ENCODE results near the gene C3orf85. TPM values are rescaled to one million over a fixed set of nuclear protein-coding genes. Genes with fewer than 3 reads are reported as not detected.

C3orf85 gene
- total RNA-seq, 2 experiments from 2014 or later, result not detected

- ChIA-PET CTCF (no interaction called here), POLR2A (no interaction called here)
- no peak for TF ChIP-seq CTCF (IDR thresholded peaks at IDR 0.05)
- Mint-ChIP-seq H3K4me1 (ENCODE audit: low read depth) (no peaks in the 10 kb centered on the region), H3K27ac (no peak overlapping the region), H3K4me3 (no peak overlapping the region), H3K36me3 (ENCODE audit: low read depth) (no peaks in the 10 kb centered on the region), H3K27me3 (peaks cover 12% of the 10 kb centered on the region), H3K9me3 (no peaks in the 10 kb centered on the region)
- Histone ChIP-seq H3K4me3 (ENCODE audit: low read length) (no peak overlapping the region), H3K27ac (ENCODE audit: low read depth in 1 of 2, low read length in 2 of 2) (no peak overlapping the region), H3K27me3 (ENCODE audit: control insufficient read depth in 1 of 2, insufficient read depth in 2 of 2, low read length in 2 of 2) (peaks cover 0 to 4% of the 10 kb centered on the region in 2 experiments), H3K36me3 (ENCODE audit: insufficient read depth, low read length) (no peaks in the 10 kb centered on the region), H3K4me1 (ENCODE audit: insufficient read depth, low read length) (no peaks in the 10 kb centered on the region), H3K9me3 (ENCODE audit: control insufficient read depth in 1 of 2, insufficient read depth in 1 of 2, low read length in 2 of 2) (no peaks in the 10 kb centered on the region)
- DNase-seq (no peak), ATAC-seq (ENCODE audit: poor library complexity) (no peak)
- intact Hi-C loops (cut with DNase I, micrococcal nuclease), result loop anchor here in 1 of 2 experiments (5.0 kb wide), 1 partner anchor 44 kb away; no protein-coding TSS in a partner anchor
Observed at GRCh38 chr3:109177908-109178307, 41.4 kb downstream of the C3orf85 start.

DNA sequence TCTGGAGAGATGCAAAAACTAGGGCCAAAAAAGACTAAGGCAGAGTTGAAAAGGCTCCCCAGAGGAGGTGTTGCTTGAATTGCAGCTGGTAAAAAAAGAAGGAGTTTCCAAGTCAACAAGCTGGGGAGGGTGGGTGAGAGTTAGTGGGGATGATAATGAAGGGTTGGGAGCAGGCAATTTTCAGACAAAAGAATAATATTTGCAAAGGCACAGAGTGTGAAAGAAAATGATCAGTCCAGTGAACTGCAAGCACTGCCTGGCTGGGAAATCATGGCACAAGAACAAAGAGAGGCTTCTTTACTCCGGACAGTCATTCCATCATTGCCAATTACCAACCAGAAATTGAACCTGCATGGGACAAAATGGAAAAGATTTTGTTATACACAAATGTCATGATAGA, 42.2 kb downstream of the C3orf85 start:
- Histone ChIP-seq H3K4me3 (ENCODE audit: low read length) (no peak overlapping the region), H3K36me3 (ENCODE audit: insufficient read depth, low read length) (no peaks in the 10 kb centered on the region), H3K27me3 (ENCODE audit: control insufficient read depth in 1 of 2, insufficient read depth in 2 of 2, low read length in 2 of 2) (peaks cover 0 to 4% of the 10 kb centered on the region in 2 experiments), H3K4me1 (ENCODE audit: insufficient read depth, low read length) (no peaks in the 10 kb centered on the region), H3K27ac (ENCODE audit: low read depth in 1 of 2, low read length in 2 of 2) (no peak overlapping the region), H3K9me3 (ENCODE audit: control insufficient read depth in 1 of 2, insufficient read depth in 1 of 2, low read length in 2 of 2) (no peaks in the 10 kb centered on the region)
- TF ChIP-seq CTCF (IDR thresholded peaks at IDR 0.05), result no peak
- Mint-ChIP-seq H3K27ac (no peak overlapping the region), H3K4me1 (ENCODE audit: low read depth) (no peaks in the 10 kb centered on the region), H3K4me3 (no peak overlapping the region), H3K27me3 (peaks cover 9% of the 10 kb centered on the region), H3K36me3 (ENCODE audit: low read depth) (no peaks in the 10 kb centered on the region), H3K9me3 (no peaks in the 10 kb centered on the region)
- ChIA-PET POLR2A (no interaction called here), CTCF (no interaction called here)
- no peak for DNase-seq
- intact Hi-C loops (cut with DNase I, micrococcal nuclease), result loop anchor here in 1 of 2 experiments (5.0 kb wide), 1 partner anchor 44 kb away; no protein-coding TSS in a partner anchor
- ATAC-seq (ENCODE audit: poor library complexity), result no peak

- Mint-ChIP-seq H3K36me3 (ENCODE audit: low read depth) (no peaks in the 10 kb centered on the region), H3K9me3 (no peaks in the 10 kb centered on the region), H3K4me1 (ENCODE audit: low read depth) (no peaks in the 10 kb centered on the region), H3K27me3 (peaks cover 6% of the 10 kb centered on the region), H3K4me3 (no peak overlapping the region), H3K27ac (no peak overlapping the region)
- no peak for TF ChIP-seq CTCF (IDR thresholded peaks at IDR 0.05)
- no peaks in the 10 kb centered on the region for H3K36me3 ChIP-seq (ENCODE audit: insufficient read depth, low read length)
- H3K9me3 ChIP-seq (ENCODE audit: control insufficient read depth in 1 of 2, insufficient read depth in 1 of 2, low read length in 2 of 2), result no peaks in the 10 kb centered on the region
- ChIA-PET CTCF (no interaction called here), POLR2A (no interaction called here)
- no peaks in the 10 kb centered on the region for H3K4me1 ChIP-seq (ENCODE audit: insufficient read depth, low read length)
- intact Hi-C loops (cut with DNase I, micrococcal nuclease), result no loop called here
- DNase-seq (no peak), ATAC-seq (ENCODE audit: poor library complexity) (no peak)
- H3K4me3 ChIP-seq (ENCODE audit: low read length), result no peak overlapping the region
- H3K27me3 ChIP-seq (ENCODE audit: control insufficient read depth in 1 of 2, insufficient read depth in 2 of 2, low read length in 2 of 2), result no peaks in the 10 kb centered on the region
- no peak overlapping the region for H3K27ac ChIP-seq (ENCODE audit: low read depth in 1 of 2, low read length in 2 of 2)
Observed at GRCh38 chr3:109184726-109185125, 48.2 kb downstream of the C3orf85 start.
